GM12878 (cell line): ENCODE measurements around the gene CXADR. TPM values are rescaled to one million over a fixed set of nuclear protein-coding genes. Genes with fewer than 3 reads are reported as not detected.

ENCODE experiments used
- ATAC-seq: fragments of 200-7000 bp; cut with Tn5 transposase; 3 replicates; pipeline ENCODE4 v1.9.1; 2020; ENCODE audit warnings: mild to moderate bottlenecking, moderate library complexity
- BruUV-seq: library from RNA; stranded (reverse); fragments of 400-500 nt; replicated peaks from 2 replicates; lab custom pipeline; 2021; lab: Mats Ljungman, UMichigan
- CTCF ChIA-PET: fragments of 300-600 bp; sonication (Branson Sonifier 250); formaldehyde crosslinking; extraction: SDS; loops from one replicate; lab custom pipeline; 2021; ENCODE audit warnings: inconsistent platforms; lab: Yijun Ruan, JAX
- POLR2A ChIA-PET: fragments of 350-600 bp; formaldehyde crosslinking; extraction: SDS; loops from one replicate; lab custom pipeline; 2021; ENCODE audit warnings: inconsistent platforms; lab: Charles Lee
- RAD21 ChIA-PET: fragments of 300-600 bp; sonication (Branson Sonifier 250); formaldehyde crosslinking; loops from one replicate; lab custom pipeline; 2023; ENCODE audit warnings: antibody characterized with exemption; ENCODE audit not compliant: unreplicated experiment; lab: Charles Lee
- SMC1A ChIA-PET: fragments of 300-600 bp; sonication (Branson Sonifier 250); formaldehyde crosslinking; loops from one replicate; lab custom pipeline; 2023; ENCODE audit not compliant: unreplicated experiment, uncharacterized antibody; lab: Charles Lee
- DNase-seq: peaks from one replicate; pipeline ENCODE4 v3.0.0-alpha.2; 2011; ENCODE audit warnings: low read depth, low spot score
- FAIRE-seq: peaks from 3 replicates; lab custom pipeline; 2011; peaks lifted over from hg19 to GRCh38; lab: Jason Lieb, UNC
- H2AFZ ChIP-seq: 2 replicates; pipeline ENCODE4 v1.6.0; 2011; ENCODE audit warnings: low read depth, low read length, control low read depth; ENCODE audit not compliant: control insufficient read depth
- H3K27ac ChIP-seq: 2 replicates; pipeline ENCODE4 v1.5.1; 2011; ENCODE audit warnings: control low read depth; ENCODE audit not compliant: control insufficient read depth, insufficient read depth
- H3K27me3 ChIP-seq, 2 experiments: replicated peaks in 1 of 2; 2 replicates each; pipeline versions ENCODE4 v1.6.0 to v1.6.1; 2011; ENCODE audit warnings: low read length in 1 of 2; ENCODE audit not compliant: control insufficient read depth in 2 of 2, insufficient read depth in 2 of 2
- H3K36me3 ChIP-seq, 2 experiments: 2 replicates each; pipeline ENCODE4 v1.5.1; 2011; ENCODE audit warnings: low read length in 1 of 2; ENCODE audit not compliant: control insufficient read depth in 2 of 2, insufficient read depth in 2 of 2
- H3K4me1 ChIP-seq: 2 replicates; pipeline ENCODE4 v1.6.1; 2011; ENCODE audit warnings: mild to moderate bottlenecking, low read length, moderate library complexity, mixed read lengths; ENCODE audit not compliant: control insufficient read depth, insufficient read depth
- H3K4me2 ChIP-seq: 2 replicates; pipeline ENCODE4 v1.6.0; 2011; ENCODE audit warnings: control low read depth; ENCODE audit not compliant: control insufficient read depth, insufficient read depth
- H3K4me3 ChIP-seq: fragments of 200-600 bp; sonication (generic); 2 replicates; pipeline ENCODE4 v1.5.1; 2016
- H3K79me2 ChIP-seq: 2 replicates; pipeline ENCODE4 v1.6.0; 2011; ENCODE audit warnings: low read length; ENCODE audit not compliant: control insufficient read depth, insufficient read depth
- H3K9ac ChIP-seq: 2 replicates; pipeline ENCODE4 v1.8.0; 2011; ENCODE audit warnings: low read length, control low read depth, mixed read lengths; ENCODE audit not compliant: control insufficient read depth, insufficient read depth
- H3K9me3 ChIP-seq: replicated peaks from 3 replicates; pipeline ENCODE4 v1.5.1; 2011; ENCODE audit warnings: mild to moderate bottlenecking, low read length; ENCODE audit not compliant: control insufficient read depth, insufficient read depth
- H4K20me1 ChIP-seq: 2 replicates; pipeline ENCODE4 v1.6.0; 2011; ENCODE audit not compliant: control insufficient read depth, insufficient read depth
- CHD4 ChIP-seq: fragments of 200-600 bp; sonication (generic); IDR thresholded peaks from 2 replicates; pipeline ENCODE4 v1.6.1; 2016; ENCODE audit warnings: mild to moderate bottlenecking
- E2F4 ChIP-seq: IDR thresholded peaks from 2 replicates; pipeline ENCODE4 v1.6.1; 2012; ENCODE audit warnings: low read depth, low read length, improper control_type of control experiment
- EGR1 ChIP-seq, 2 experiments: IDR thresholded peaks; 1 replicate in 1 of 2; 2 replicates in 1 of 2; pipeline ENCODE4 v1.6.1; 2011 to 2012; ENCODE audit warnings: low read depth in 2 of 2, low read length in 2 of 2, borderline replicate concordance in 1 of 2, mild to moderate bottlenecking in 1 of 2, moderate library complexity in 1 of 2
- EP300 ChIP-seq, 2 experiments: fragments of 150-350 bp in 1 of 2; IDR thresholded peaks; 2 replicates each; pipeline ENCODE4 v1.6.1; 2011 to 2012; ENCODE audit warnings: low read depth in 2 of 2, low read length in 2 of 2, borderline replicate concordance in 1 of 2, improper control_type of control experiment in 1 of 2, inconsistent platforms in 1 of 2; ENCODE audit not compliant: control insufficient read depth in 1 of 2
- GATAD2B ChIP-seq: fragments of 450-650 bp; conservative IDR thresholded peaks from 2 replicates; pipeline ENCODE4 v1.6.1; 2017; ENCODE audit warnings: low read depth, mild to moderate bottlenecking, moderate library complexity
- HDGF ChIP-seq: fragments of 450-650 bp; IDR thresholded peaks from 2 replicates; pipeline ENCODE4 v1.6.1; 2016; ENCODE audit warnings: antibody characterized with exemption
- HSF1 ChIP-seq: fragments of 150-350 bp; IDR thresholded peaks from 2 replicates; pipeline ENCODE4 v1.6.1; 2014; ENCODE audit warnings: mild to moderate bottlenecking, low read depth, low read length
- IRF5 ChIP-seq: fragments of 450-650 bp; IDR thresholded peaks from 2 replicates; pipeline ENCODE4 v1.6.1; 2017; ENCODE audit warnings: borderline replicate concordance
- MAX ChIP-seq: IDR thresholded peaks from 2 replicates; pipeline ENCODE4 v1.6.1; 2012; ENCODE audit warnings: low read depth, low read length, improper control_type of control experiment
- NKRF ChIP-seq: fragments of 450-650 bp; conservative IDR thresholded peaks from 2 replicates; pipeline ENCODE4 v1.6.1; 2017; ENCODE audit warnings: mild to moderate bottlenecking, moderate library complexity
- PAX5 ChIP-seq: IDR thresholded peaks from 2 replicates; pipeline ENCODE4 v1.6.1; 2011; ENCODE audit warnings: low read depth, low read length, borderline replicate concordance
- RBBP5 ChIP-seq: fragments of 200-600 bp; sonication (generic); conservative IDR thresholded peaks from 2 replicates; pipeline ENCODE4 v1.6.1; 2016
- RUNX3 ChIP-seq: IDR thresholded peaks from 2 replicates; pipeline ENCODE4 v1.6.1; 2012; ENCODE audit warnings: low read length, inconsistent platforms
- TCF3 ChIP-seq: IDR thresholded peaks from 2 replicates; pipeline ENCODE4 v1.6.1; 2012; ENCODE audit warnings: low read depth, mild to moderate bottlenecking, low read length, borderline replicate concordance; ENCODE audit not compliant: insufficient read depth
- YBX1 ChIP-seq: fragments of 450-650 bp; IDR thresholded peaks from 2 replicates; pipeline ENCODE4 v1.6.1; 2016; ENCODE audit warnings: antibody characterized with exemption
- ZNF207 ChIP-seq: fragments of 450-650 bp; IDR thresholded peaks from 2 replicates; pipeline ENCODE4 v1.6.1; 2014; ENCODE audit warnings: antibody characterized with exemption, mild to moderate bottlenecking, borderline replicate concordance
- WGBS: methylation state at CpG from one replicate; pipeline ENCODE4 v1.1.6; 2016; ENCODE audit warnings: low lambda C conversion rate; ENCODE audit not compliant: insufficient replicate concordance, insufficient coverage; ENCODE audit errors: missing lambda C conversion rate; 5-methylcytosine and 5-hydroxymethylcytosine counted together
- in situ Hi-C: fragments of 300-500 bp; cut with MboI; formaldehyde crosslinking; loops from 9 replicates; pipeline ENCODE4 v1.14.3; 2018; ENCODE audit warnings: mixed read lengths
- intact Hi-C: fragments of 100-400 bp; cut with micrococcal nuclease; formaldehyde crosslinking; loops from one replicate; pipeline ENCODE4 v1.14.2; 2022; ENCODE audit not compliant: unreplicated experiment
- polyA plus RNA-seq, 11 experiments: library from polyadenylated mRNA; depleted of rRNA in 4 of 11; unstranded in 6 of 11; stranded (reverse) in 5 of 11; fragments of >200 nt; fragmentation: Nextera tagmentation in 4 of 11; fragmentation: Illumina TruSeq in 1 of 11; extraction: Ambion mirVana in 4 of 11; extraction: Trizol in 1 of 11; gene quantifications; 1 replicate in 1 of 11; 2 replicates in 10 of 11; pipeline versions ENCODE4 v1.2.1 to v1.2.3, GENCODE V29; 2011 to 2016; ENCODE audit warnings: inconsistent platforms in 2 of 11, missing spikeins in 2 of 11, low read depth in 1 of 11
- total RNA-seq, 4 experiments: library from RNA; depleted of rRNA in 3 of 4; stranded (reverse); fragments of >200 nt in 3 of 4; fragmentation: Illumina TruSeq in 1 of 4; extraction: Trizol in 1 of 4; gene quantifications; 2 replicates each; pipeline versions ENCODE4 v1.2.1 to v1.2.3, GENCODE V29; 2013 to 2021

CXADR gene
- total and polyA plus RNA-seq, 10 of the 15 experiments (the other 5 are each of a cell fraction or from before 2014, with no cell fraction given): 0.01 to 0.64 (median 0.13) TPM

GRCh38 chr21:17495680-17496079 lies 17.2 kb upstream of the CXADR start:
- POLR2A ChIA-PET: no interaction called here

More at GRCh38 chr21:17495680-17496079, 17.2 kb upstream of the CXADR start:
- intact Hi-C loops: no loop called here
- H3K79me2 ChIP-seq: no peaks in the 10 kb centered on the region
- SMC1A ChIA-PET: no interaction called here
- no peaks in the 10 kb centered on the region for H3K27me3 ChIP-seq
- no peak for FAIRE-seq
- no peak overlapping the region for H3K4me2 ChIP-seq
- H3K36me3 ChIP-seq: no peaks in the 10 kb centered on the region
- CTCF ChIA-PET: no interaction called here
- no peak overlapping the region for H3K9ac ChIP-seq
- RAD21 ChIA-PET: no interaction called here
- H3K4me3 ChIP-seq: no peak overlapping the region
- TF ChIP-seq NKRF: no peak
- TF ChIP-seq MAX: no peak
- no peak for TF ChIP-seq HDGF
- no peak for TF ChIP-seq YBX1
- TF ChIP-seq HSF1: no peak
- no peak for TF ChIP-seq TCF3
- TF ChIP-seq ZNF207: no peak
- TF ChIP-seq IRF5: no peak
- no peak for TF ChIP-seq PAX5
- TF ChIP-seq RUNX3: no peak
- no peak for TF ChIP-seq GATAD2B
- TF ChIP-seq CHD4: no peak
- no peak for TF ChIP-seq EP300 (IDR thresholded peaks at IDR 0.05; ENCODE audit: borderline replicate concordance in 1 of 2, control insufficient read depth in 1 of 2, low read depth in 2 of 2, low read length in 2 of 2)
- no peak for TF ChIP-seq RBBP5
- TF ChIP-seq E2F4: no peak
- TF ChIP-seq EGR1 (IDR thresholded peaks at IDR 0.05; ENCODE audit: borderline replicate concordance in 1 of 2, low read depth in 2 of 2, low read length in 2 of 2): no peak
- no TSS peak for BruUV-seq
- no peaks in the 10 kb centered on the region for H4K20me1 ChIP-seq
- ATAC-seq: no peak
- H3K27ac ChIP-seq: no peak overlapping the region
- WGBS: 2% methylated on average over 2 of the region's 2 CpGs
- H3K9me3 ChIP-seq: no peaks in the 10 kb centered on the region
- H2AFZ ChIP-seq: no peak overlapping the region
- no peak for DNase-seq
- no peaks in the 10 kb centered on the region for H3K4me1 ChIP-seq
- in situ Hi-C loops: no loop called here
